GM19397 (cell line): ENCODE results near the gene FRAT1.

Source experiments
- ATAC-seq: cut with Tn5 transposase; IDR thresholded peaks from one replicate; pipeline ENCODE4 v1.9.1; 2021; ENCODE audit warnings: mild to moderate bottlenecking, moderate library complexity; ENCODE audit not compliant: unreplicated experiment

The FRAT1 gene

GRCh38 chr10:97363071-97363470, 44.0 kb downstream of the FRAT1 start:
- ATAC-seq, result no peak

- no peak for ATAC-seq
Measured at GRCh38 chr10:97365761-97366351, 46.8 kb downstream of the FRAT1 start.

- ATAC-seq, result no peak
Measured at GRCh38 chr10:97366572-97366971, 47.5 kb downstream of the FRAT1 start.

DNA sequence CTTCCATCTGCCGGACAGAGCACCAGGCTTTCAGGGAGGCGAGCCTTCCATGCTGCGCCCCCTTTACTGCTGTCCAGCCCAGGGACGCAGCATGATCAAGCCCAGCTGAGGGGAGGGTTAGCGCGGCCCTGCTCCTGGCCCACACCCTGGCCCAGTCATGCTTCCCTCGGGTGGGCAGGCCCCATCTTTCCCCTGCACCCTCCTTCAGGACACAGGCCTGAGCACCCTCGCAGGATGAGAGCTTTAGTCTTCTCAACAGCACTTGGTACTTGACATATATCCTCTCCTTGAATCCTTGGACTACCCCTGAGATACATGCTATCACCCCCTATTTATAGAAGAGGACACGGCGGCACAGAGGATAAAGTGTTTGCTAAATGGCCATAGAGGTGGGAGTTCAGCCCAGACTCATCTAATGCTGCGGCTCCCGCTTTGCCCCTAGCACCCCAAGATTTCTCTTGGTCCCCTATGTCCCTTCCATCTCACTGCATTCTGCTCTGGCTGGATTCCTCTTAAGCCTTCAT, 48.1 kb downstream of the FRAT1 start:
- ATAC-seq, result no peak
